ENCODE measurements around the gene GRIK4. TPM values are rescaled to one million over a fixed set of nuclear protein-coding genes. Genes with fewer than 3 reads are reported as not detected.

GRIK4 gene
- total and polyA plus RNA-seq, 9 of the 15 experiments (the other 6 are each of a cell fraction or from before 2014, with no cell fraction given), result not detected

DNA sequence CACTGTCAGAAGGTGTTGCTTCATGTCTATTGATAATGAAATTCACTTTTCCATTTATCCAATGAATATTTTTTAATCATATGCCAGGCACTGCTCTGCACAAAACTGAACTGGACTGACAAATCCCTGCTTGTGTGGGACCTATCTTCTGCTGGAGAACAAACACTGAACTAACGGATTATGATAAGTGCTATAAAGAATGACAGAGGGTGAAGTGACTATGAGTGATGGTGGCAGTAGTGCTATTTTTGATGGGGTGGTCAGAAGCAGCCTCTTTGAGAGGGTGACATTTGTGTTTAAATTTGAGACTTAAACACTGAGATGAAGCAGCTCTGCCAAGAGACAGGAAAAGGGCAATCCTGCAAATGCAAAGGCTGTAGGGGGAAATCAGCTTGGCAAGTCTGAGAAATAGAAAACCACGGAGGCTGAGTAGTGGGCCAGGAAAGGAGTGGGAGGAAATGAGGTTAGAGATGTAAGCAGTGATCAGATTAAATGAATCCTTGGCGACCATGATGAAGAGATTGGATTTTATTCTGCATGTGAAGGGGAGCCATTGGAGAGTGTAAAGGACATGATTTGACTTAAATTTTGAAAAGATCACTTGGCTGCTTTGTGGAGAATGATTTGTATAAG is 518.4 kb downstream of the GRIK4 start:
- WGBS (ENCODE audit: insufficient coverage, low coverage, missing lambda C conversion rate), result 8% methylated on average over 3 of the region's 3 CpGs
- no peak overlapping the region for H3K4me3 ChIP-seq
- H3K9me1 ChIP-seq (ENCODE audit: control insufficient read depth, insufficient read depth, low read length), result no peaks in the 10 kb centered on the region
- H3K36me3 ChIP-seq (ENCODE audit: control insufficient read depth, insufficient read depth, low read length), result no peaks in the 10 kb centered on the region
- TF ChIP-seq, protein P1, sequence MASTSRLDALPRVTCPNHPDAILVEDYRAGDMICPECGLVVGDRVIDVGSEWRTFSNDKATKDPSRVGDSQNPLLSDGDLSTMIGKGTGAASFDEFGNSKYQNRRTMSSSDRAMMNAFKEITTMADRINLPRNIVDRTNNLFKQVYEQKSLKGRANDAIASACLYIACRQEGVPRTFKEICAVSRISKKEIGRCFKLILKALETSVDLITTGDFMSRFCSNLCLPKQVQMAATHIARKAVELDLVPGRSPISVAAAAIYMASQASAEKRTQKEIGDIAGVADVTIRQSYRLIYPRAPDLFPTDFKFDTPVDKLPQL (IDR thresholded peaks at IDR 0.05; ENCODE audit: extremely low read depth, insufficient read length), result no peak
- FAIRE-seq, result no peak
- H3K79me2 ChIP-seq (ENCODE audit: control insufficient read depth, insufficient read depth, low read length), result peaks cover under 1% of the 10 kb centered on the region; the same call in 1 of the 3 replicates
- no peaks in the 10 kb centered on the region; the same call in 1 of the 2 replicates for H4K20me1 ChIP-seq (replicated peaks; ENCODE audit: control insufficient read depth, insufficient read depth, low read length)
- no peak for ATAC-seq
- H3K27me3 ChIP-seq (ENCODE audit: control insufficient read depth in 2 of 2, insufficient read depth in 2 of 2, low read length in 2 of 2), result no peaks in the 10 kb centered on the region
- no peak for DNase-seq (ENCODE audit: extremely low read depth in 1 of 4, low spot score in 3 of 4)
- in situ Hi-C loops (cut with MboI) (no loop called here), intact Hi-C loops (cut with micrococcal nuclease) (no loop called here)
- no peak overlapping the region for H3K9ac ChIP-seq (ENCODE audit: insufficient read depth in 1 of 2, low read depth in 2 of 2, low read length in 2 of 2)
- no peaks in the 10 kb centered on the region for H3K9me3 ChIP-seq (replicated peaks; ENCODE audit: control insufficient read depth, insufficient read depth, low read depth, low read length)
- ChIA-PET POLR2A (interaction anchor here (1.1 kb wide), 1 partner anchor 15 kb away, joined by 3 read pairs; no protein-coding TSS in a partner anchor), CTCF (ENCODE audit: low intra/inter-chr PET ratio) (no interaction called here)
- H3K4me1 ChIP-seq (replicated peaks in 1 of 2; ENCODE audit: control insufficient read depth in 2 of 2, insufficient read depth in 2 of 2, low read length in 2 of 2), result no peaks in the 10 kb centered on the region
- no peak overlapping the region for H3K27ac ChIP-seq (ENCODE audit: extremely low read depth, low read depth, low read length)
- no peak overlapping the region for H3K4me2 ChIP-seq (ENCODE audit: insufficient read depth, low read length)
- no TSS peak for BruUV-seq (replicated peaks)
- H2AFZ ChIP-seq (ENCODE audit: low read depth, low read length), result no peak overlapping the region

DNA sequence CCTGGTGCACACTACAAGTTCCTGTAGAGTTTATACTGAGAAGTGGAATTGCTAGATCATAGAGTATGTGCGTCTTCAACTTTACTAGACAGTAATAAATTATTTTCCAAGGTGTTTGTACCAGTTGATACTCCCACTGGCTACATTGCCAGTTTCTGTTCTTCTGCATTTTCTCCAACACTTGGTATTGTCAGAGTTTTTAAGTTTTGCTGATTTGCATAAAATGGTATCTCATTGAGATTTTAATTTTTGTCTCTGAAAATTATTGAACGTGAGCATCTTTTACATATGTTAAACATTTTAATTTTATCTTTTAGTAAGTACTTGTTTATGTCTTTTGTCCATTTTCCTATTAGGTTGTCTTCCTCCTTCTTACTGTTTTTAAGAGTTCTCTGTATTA is 519.6 kb downstream of the GRIK4 start:
- no peak for FAIRE-seq
- ATAC-seq, result no peak
- H2AFZ ChIP-seq (ENCODE audit: low read depth, low read length), result no peak overlapping the region
- no peaks in the 10 kb centered on the region for H3K36me3 ChIP-seq (ENCODE audit: control insufficient read depth, insufficient read depth, low read length)
- H3K4me3 ChIP-seq, result no peak overlapping the region
- no peaks in the 10 kb centered on the region for H3K9me1 ChIP-seq (ENCODE audit: control insufficient read depth, insufficient read depth, low read length)
- H3K9me3 ChIP-seq (replicated peaks; ENCODE audit: control insufficient read depth, insufficient read depth, low read depth, low read length), result no peaks in the 10 kb centered on the region
- H3K79me2 ChIP-seq (ENCODE audit: control insufficient read depth, insufficient read depth, low read length), result no peaks in the 10 kb centered on the region
- 13% methylated on average over 2 of the region's 2 CpGs for WGBS (ENCODE audit: insufficient coverage, low coverage, missing lambda C conversion rate)
- ChIA-PET POLR2A (no interaction called here), CTCF (ENCODE audit: low intra/inter-chr PET ratio) (no interaction called here)
- H3K9ac ChIP-seq (ENCODE audit: insufficient read depth in 1 of 2, low read depth in 2 of 2, low read length in 2 of 2), result no peak overlapping the region
- in situ Hi-C loops (cut with MboI), result no loop called here
- H4K20me1 ChIP-seq (replicated peaks; ENCODE audit: control insufficient read depth, insufficient read depth, low read length), result no peaks in the 10 kb centered on the region; the same call in 1 of the 2 replicates
- no peak for DNase-seq (ENCODE audit: extremely low read depth in 1 of 4, low spot score in 3 of 4)
- no peak overlapping the region for H3K4me2 ChIP-seq (ENCODE audit: insufficient read depth, low read length)
- intact Hi-C loops (cut with micrococcal nuclease), result no loop called here
- BruUV-seq (replicated peaks), result no TSS peak
- no peaks in the 10 kb centered on the region for H3K27me3 ChIP-seq (ENCODE audit: control insufficient read depth in 2 of 2, insufficient read depth in 2 of 2, low read length in 2 of 2)
- H3K27ac ChIP-seq (ENCODE audit: extremely low read depth, low read depth, low read length), result no peak overlapping the region
- no peaks in the 10 kb centered on the region for H3K4me1 ChIP-seq (replicated peaks in 1 of 2; ENCODE audit: control insufficient read depth in 2 of 2, insufficient read depth in 2 of 2, low read length in 2 of 2)
- no peak for TF ChIP-seq CXXC5 (CRISPR knock-in tag; IDR thresholded peaks at IDR 0.05)
- TF ChIP-seq, protein P2, sequence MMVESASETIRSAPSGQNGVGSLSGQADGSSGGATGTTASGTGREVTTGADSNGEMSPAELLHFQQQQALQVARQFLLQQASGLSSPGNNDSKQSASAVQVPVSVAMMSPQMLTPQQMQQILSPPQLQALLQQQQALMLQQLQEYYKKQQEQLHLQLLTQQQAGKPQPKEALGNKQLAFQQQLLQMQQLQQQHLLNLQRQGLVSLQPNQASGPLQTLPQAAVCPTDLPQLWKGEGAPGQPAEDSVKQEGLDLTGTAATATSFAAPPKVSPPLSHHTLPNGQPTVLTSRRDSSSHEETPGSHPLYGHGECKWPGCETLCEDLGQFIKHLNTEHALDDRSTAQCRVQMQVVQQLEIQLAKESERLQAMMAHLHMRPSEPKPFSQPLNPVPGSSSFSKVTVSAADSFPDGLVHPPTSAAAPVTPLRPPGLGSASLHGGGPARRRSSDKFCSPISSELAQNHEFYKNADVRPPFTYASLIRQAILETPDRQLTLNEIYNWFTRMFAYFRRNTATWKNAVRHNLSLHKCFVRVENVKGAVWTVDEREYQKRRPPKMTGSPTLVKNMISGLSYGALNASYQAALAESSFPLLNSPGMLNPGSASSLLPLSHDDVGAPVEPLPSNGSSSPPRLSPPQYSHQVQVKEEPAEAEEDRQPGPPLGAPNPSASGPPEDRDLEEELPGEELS (CRISPR knock-in tag; IDR thresholded peaks at IDR 0.05; ENCODE audit: borderline replicate concordance), result no peak
- no peak for TF ChIP-seq YBX1 (IDR thresholded peaks at IDR 0.05)
- TF ChIP-seq HNRNPH1 (optimal IDR thresholded peaks at IDR 0.05; ENCODE audit: low read depth, low read length), result no peak
- no peak for TF ChIP-seq TCFL5 (CRISPR knock-in tag; conservative IDR thresholded peaks at IDR 0.05)
- TF ChIP-seq, protein P3, sequence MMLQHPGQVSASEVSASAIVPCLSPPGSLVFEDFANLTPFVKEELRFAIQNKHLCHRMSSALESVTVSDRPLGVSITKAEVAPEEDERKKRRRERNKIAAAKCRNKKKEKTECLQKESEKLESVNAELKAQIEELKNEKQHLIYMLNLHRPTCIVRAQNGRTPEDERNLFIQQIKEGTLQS (IDR thresholded peaks at IDR 0.05), result no peak
- TF ChIP-seq, protein P3 (CRISPR knock-in tag; conservative IDR thresholded peaks at IDR 0.05), result no peak
- no peak for TF ChIP-seq OTX1 (CRISPR knock-in tag; IDR thresholded peaks at IDR 0.05)
- no peak for TF ChIP-seq MEF2A (IDR thresholded peaks at IDR 0.05; ENCODE audit: control insufficient read depth, low read depth, low read length)
- TF ChIP-seq, protein P4, sequence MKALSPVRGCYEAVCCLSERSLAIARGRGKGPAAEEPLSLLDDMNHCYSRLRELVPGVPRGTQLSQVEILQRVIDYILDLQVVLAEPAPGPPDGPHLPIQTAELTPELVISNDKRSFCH (CRISPR knock-in tag; IDR thresholded peaks at IDR 0.05), result no peak
- TF ChIP-seq, protein P4 (tag; IDR thresholded peaks at IDR 0.05), result no peak

Measured in K562 (cell line).